Measurements from ENCODE around the gene SLC4A3. TPM values are rescaled to one million over a fixed set of nuclear protein-coding genes. Genes with fewer than 3 reads are reported as not detected.

Gene SLC4A3
- total RNA-seq, 4 donors from 2014 or later = 10.4 to 30.6 (median 12.4) TPM

DNA sequence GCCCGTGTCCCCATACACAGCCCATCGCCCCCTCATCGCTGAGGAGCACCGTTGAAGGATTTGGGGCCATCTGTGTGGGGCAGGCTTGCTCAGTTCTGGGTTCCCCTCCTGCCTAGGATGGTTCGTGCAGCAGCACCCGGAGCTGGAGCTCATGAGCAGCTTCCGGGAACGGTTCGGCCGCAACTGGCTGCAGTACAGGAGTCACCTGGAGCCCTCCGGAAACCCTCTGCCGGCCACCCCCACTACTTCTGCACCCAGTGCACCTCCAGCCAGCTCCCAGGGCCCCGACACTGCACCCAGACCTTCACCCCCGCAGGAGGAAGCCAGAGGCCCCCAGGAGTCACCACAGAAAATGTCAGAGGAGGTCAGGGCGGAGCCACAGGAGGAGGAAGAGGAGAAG is 19.5 kb upstream of the SLC4A3 start:
- peaks cover 0 to 21% (median 0%) of the 10 kb centered on the region in 3 donors for H3K4me1 ChIP-seq
- ATAC-seq = no peak

DNA sequence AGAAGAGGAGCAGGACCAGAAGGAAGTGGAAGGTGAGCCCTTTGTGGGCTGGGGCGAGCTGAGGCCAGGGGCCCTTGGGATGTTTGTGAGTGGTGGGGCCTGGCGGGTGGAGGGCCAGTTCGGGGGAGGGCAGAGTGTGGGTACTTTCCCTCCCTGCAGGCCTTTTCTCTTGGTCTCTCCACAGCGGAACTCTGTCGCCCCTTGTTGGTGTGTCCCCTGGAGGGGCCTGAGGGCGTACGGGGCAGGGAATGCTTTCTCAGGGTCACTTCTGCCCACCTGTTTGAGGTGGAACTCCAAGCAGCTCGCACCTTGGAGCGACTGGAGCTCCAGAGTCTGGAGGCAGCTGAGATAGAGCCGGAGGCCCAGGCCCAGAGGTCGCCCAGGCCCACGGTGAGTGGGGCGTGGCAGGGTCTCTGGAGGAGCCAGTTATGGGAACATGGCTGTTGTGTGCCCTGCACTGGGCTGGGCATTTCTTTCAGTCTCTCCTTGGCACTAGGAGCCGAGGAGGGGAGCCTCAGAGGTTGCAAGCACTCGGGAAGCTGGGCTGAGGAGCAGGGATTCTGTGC is 18.9 kb upstream of the SLC4A3 start:
- 75 to 77% methylated on average over 2 to 4 of the region's 15 CpGs for WGBS, 2 donors (ENCODE audit: low coverage in 1 of 2)
- Histone ChIP-seq H3K9me3 (no peaks in the 10 kb centered on the region), H3K27ac (peak overlapping the region in 3 of 4 donors; percentile 76 to 79 (median 77)), H3K27me3 (no peaks in the 10 kb centered on the region), H3K36me3 (peaks cover 0 to 94% of the 10 kb centered on the region in 2 donors), H3K4me3 (no peak overlapping the region), H3K4me1 (peaks cover 0 to 21% (median 0%) of the 10 kb centered on the region in 3 donors)
- no peak for ATAC-seq
- no peak for TF ChIP-seq EP300 (IDR thresholded peaks at IDR 0.05)
- no peak for TF ChIP-seq POLR2AphosphoS5 (IDR thresholded peaks at IDR 0.05)
- TF ChIP-seq, protein P1, sequence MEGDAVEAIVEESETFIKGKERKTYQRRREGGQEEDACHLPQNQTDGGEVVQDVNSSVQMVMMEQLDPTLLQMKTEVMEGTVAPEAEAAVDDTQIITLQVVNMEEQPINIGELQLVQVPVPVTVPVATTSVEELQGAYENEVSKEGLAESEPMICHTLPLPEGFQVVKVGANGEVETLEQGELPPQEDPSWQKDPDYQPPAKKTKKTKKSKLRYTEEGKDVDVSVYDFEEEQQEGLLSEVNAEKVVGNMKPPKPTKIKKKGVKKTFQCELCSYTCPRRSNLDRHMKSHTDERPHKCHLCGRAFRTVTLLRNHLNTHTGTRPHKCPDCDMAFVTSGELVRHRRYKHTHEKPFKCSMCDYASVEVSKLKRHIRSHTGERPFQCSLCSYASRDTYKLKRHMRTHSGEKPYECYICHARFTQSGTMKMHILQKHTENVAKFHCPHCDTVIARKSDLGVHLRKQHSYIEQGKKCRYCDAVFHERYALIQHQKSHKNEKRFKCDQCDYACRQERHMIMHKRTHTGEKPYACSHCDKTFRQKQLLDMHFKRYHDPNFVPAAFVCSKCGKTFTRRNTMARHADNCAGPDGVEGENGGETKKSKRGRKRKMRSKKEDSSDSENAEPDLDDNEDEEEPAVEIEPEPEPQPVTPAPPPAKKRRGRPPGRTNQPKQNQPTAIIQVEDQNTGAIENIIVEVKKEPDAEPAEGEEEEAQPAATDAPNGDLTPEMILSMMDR (IDR thresholded peaks at IDR 0.05) = no peak
- no peak for TF ChIP-seq POLR2A (IDR thresholded peaks at IDR 0.05)

More for the DNA sequence above, 19.5 kb upstream of the SLC4A3 start:
- Histone ChIP-seq H3K4me3 (no peak overlapping the region), H3K27ac (peak overlapping the region in 2 of 4 donors; percentile 77 to 79), H3K36me3 (peaks cover 0 to 98% of the 10 kb centered on the region in 2 donors), H3K9me3 (no peaks in the 10 kb centered on the region), H3K27me3 (no peaks in the 10 kb centered on the region)
- TF ChIP-seq POLR2AphosphoS5 (IDR thresholded peaks at IDR 0.05) (no peak), POLR2A (IDR thresholded peaks at IDR 0.05) (no peak), EP300 (IDR thresholded peaks at IDR 0.05) (no peak)
- TF ChIP-seq, protein P1 (IDR thresholded peaks at IDR 0.05) = no peak
- 93% methylated on average over 5 of the region's 15 CpGs; no CpG with 5 or more reads in 1 of the 2 donors for WGBS, 2 donors (ENCODE audit: low coverage in 1 of 2)

DNA sequence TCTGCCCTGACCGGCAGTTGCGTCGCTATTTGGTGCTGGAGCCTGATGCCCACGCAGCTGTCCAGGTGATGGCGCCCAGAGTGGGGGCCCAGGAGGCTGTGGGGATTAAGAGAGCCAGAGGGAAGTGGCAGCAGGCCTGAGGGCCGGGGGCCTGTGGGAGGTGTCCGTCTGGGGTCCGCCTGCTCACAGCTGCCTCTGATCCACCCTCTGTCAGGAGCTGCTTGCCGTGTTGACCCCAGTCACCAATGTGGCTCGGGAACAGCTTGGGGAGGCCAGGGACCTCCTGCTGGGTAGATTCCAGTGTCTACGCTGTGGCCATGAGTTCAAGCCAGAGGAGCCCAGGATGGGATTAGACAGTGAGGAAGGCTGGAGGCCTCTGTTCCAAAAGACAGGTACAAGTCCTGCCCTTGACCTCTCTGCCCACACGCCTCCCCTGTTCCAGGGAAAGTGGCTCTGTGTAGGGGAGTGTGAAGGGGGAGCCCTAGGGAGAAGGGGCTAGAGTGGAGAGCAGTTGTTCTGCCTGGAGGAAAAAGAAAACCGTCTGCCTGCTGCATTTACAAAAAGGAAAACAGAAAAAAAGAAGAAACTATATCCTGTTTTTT is 18.2 kb upstream of the SLC4A3 start:
- Histone ChIP-seq H3K36me3 (peaks cover 0 to 94% of the 10 kb centered on the region in 2 donors), H3K9me3 (no peaks in the 10 kb centered on the region), H3K4me3 (no peak overlapping the region), H3K4me1 (peaks cover 0 to 21% (median 0%) of the 10 kb centered on the region in 3 donors), H3K27me3 (no peaks in the 10 kb centered on the region), H3K27ac (peak overlapping the region; percentile 27 to 79 (median 76))
- 40 to 70% methylated on average over 1 to 3 of the region's 13 CpGs for WGBS, 2 donors (ENCODE audit: low coverage in 1 of 2)
- TF ChIP-seq, protein P1 (IDR thresholded peaks at IDR 0.05) = no peak
- TF ChIP-seq POLR2A (IDR thresholded peaks at IDR 0.05) (no peak), EP300 (IDR thresholded peaks at IDR 0.05) (no peak), POLR2AphosphoS5 (IDR thresholded peaks at IDR 0.05) (no peak)
- no peak for ATAC-seq

DNA sequence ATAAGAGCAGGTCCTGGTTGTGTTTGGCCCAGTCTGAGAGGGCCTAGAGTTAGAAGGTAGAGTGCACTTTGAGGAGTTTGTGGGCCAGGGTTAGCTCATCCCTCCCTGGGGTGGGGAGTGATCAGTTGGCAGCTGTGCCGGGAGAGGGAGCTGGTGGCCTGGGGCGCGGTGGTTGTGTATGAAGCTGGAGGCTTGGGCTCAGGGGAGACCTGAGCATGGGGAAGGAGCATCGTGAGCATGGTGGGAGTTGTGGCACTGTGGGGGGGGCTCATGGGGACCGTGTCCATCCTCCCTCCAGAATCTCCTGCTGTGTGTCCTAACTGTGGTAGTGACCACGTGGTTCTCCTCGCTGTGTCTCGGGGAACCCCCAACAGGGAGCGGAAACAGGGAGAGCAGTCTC is 16.1 kb upstream of the SLC4A3 start:
- H3K27ac ChIP-seq = no peak overlapping the region
- no peak overlapping the region for H3K4me3 ChIP-seq
- ATAC-seq = no peak
- no peaks in the 10 kb centered on the region for H3K27me3 ChIP-seq
- TF ChIP-seq EP300 (IDR thresholded peaks at IDR 0.05) (no peak), POLR2A (IDR thresholded peaks at IDR 0.05) (no peak), POLR2AphosphoS5 (IDR thresholded peaks at IDR 0.05) (no peak)
- TF ChIP-seq, protein P1 (IDR thresholded peaks at IDR 0.05) = no peak
- no peaks in the 10 kb centered on the region for H3K9me3 ChIP-seq
- H3K36me3 ChIP-seq = peaks cover 0 to 94% of the 10 kb centered on the region in 2 donors
- WGBS, 2 donors (ENCODE audit: low coverage in 1 of 2) = 76% methylated on average over 4 of the region's 9 CpGs; no CpG with 5 or more reads in 1 of the 2 donors
- H3K4me1 ChIP-seq = peaks cover 0 to 21% (median 0%) of the 10 kb centered on the region in 3 donors

Measured in gastroesophageal sphincter (tissue), 4 donors.